Keratinocyte (primary cell): ENCODE measurements around the gene LRRC52.

ENCODE experiments used
- EZH2 ChIP-seq: IDR thresholded peaks from one replicate; pipeline ENCODE4 v1.6.1; 2012; ENCODE audit warnings: inconsistent platforms, mild to moderate bottlenecking, low read length, moderate library complexity
- TF ChIP-seq, protein P1 (sequence below), 3 experiments: IDR thresholded peaks in 1 of 3; conservative IDR thresholded peaks in 1 of 3; optimal IDR thresholded peaks in 1 of 3; 2 replicates in 2 of 3; 3 replicates in 1 of 3; pipeline versions ENCODE3 to v1.5.1; 2011; ENCODE audit warnings: low read length in 3 of 3, mild to moderate bottlenecking in 3 of 3, moderate library complexity in 2 of 3, control low read depth in 1 of 3, inconsistent platforms in 1 of 3; ENCODE audit not compliant: insufficient read depth in 2 of 3; ENCODE audit errors: extremely low read depth in 1 of 3

DNA sequence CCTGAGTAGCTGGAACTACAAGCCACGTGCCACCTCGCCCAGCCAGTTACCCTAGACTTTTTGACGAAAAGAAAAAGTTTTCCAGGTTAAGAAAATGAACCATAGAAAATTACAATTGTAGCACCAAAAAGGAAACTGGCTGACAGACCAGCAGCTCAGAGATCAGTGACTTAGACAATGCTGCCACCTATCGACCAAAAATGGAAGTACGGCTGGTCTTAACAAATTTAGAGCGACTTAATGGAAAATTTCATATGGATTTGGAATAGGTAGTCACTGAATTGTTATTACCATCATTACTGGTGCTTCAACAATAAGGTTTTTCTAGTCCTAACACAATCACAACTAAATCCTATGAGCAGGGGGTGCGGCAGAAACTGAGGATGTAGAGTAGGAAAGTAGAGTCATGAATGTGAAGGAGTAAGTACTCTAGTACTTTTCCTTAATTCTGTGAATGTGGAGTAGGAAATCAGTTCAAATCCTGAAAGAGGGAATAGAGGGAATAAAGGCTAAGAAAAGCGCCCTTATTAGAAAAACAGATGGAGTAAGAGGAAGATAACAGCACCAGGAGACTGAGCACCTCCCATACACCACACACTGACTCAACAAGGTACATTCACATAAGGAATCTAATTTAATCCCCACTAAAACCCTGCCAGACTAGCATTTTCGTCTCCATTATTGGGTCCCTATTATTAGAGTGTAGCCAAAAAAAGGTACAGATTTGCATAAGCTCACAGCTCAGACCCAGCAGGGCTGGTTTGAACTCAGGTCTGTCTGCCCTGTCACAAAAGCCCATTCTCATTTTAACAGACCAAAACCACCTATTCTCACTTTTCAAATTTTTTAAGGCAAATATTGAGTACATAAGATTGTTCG is 49.4 kb downstream of the LRRC52 start:
- TF ChIP-seq, protein P1, sequence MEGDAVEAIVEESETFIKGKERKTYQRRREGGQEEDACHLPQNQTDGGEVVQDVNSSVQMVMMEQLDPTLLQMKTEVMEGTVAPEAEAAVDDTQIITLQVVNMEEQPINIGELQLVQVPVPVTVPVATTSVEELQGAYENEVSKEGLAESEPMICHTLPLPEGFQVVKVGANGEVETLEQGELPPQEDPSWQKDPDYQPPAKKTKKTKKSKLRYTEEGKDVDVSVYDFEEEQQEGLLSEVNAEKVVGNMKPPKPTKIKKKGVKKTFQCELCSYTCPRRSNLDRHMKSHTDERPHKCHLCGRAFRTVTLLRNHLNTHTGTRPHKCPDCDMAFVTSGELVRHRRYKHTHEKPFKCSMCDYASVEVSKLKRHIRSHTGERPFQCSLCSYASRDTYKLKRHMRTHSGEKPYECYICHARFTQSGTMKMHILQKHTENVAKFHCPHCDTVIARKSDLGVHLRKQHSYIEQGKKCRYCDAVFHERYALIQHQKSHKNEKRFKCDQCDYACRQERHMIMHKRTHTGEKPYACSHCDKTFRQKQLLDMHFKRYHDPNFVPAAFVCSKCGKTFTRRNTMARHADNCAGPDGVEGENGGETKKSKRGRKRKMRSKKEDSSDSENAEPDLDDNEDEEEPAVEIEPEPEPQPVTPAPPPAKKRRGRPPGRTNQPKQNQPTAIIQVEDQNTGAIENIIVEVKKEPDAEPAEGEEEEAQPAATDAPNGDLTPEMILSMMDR (optimal IDR thresholded peaks at IDR 0.05 in 1 of 3, IDR thresholded peaks at IDR 0.05 in 1 of 3, conservative IDR thresholded peaks at IDR 0.05 in 1 of 3; ENCODE audit: extremely low read depth in 1 of 3, insufficient read depth in 2 of 3, low read length in 3 of 3): peak; percentile 64 to 80 (median 66)
- TF ChIP-seq EZH2: no peak
